HepG2 (cell line): Measurements from ENCODE around the gene KXD1. TPM values are rescaled to one million over a fixed set of nuclear protein-coding genes. Genes with fewer than 3 reads are reported as not detected.

Source experiments
- ATAC-seq: fragments of 200-7000 bp; cut with Tn5 transposase; 3 replicates; pipeline ENCODE4 v1.9.1; 2020; ENCODE audit warnings: mild to moderate bottlenecking, moderate library complexity
- BruUV-seq: library from RNA; stranded (reverse); fragments of 400-500 nt; replicated peaks from 2 replicates; lab custom pipeline; 2021; lab: Mats Ljungman, UMichigan
- CTCF ChIA-PET: fragments of 300-600 bp; formaldehyde crosslinking; extraction: SDS; loops from one replicate; lab custom pipeline; 2021; ENCODE audit warnings: low total read pairs, inconsistent platforms, low intra/inter-chr PET ratio; lab: Yijun Ruan, JAX
- POLR2A ChIA-PET: fragments of 350-600 bp; sonication (Branson Sonifier 250); formaldehyde crosslinking; loops from one replicate; lab custom pipeline; 2020; ENCODE audit warnings: antibody characterized with exemption, inconsistent platforms; lab: Yijun Ruan, JAX
- DNase-seq: peaks from one replicate; pipeline ENCODE4 v3.0.0-alpha.2; 2015; ENCODE audit warnings: low spot score
- FAIRE-seq: peaks from 3 replicates; lab custom pipeline; 2011; peaks lifted over from hg19 to GRCh38; lab: Jason Lieb, UNC
- H2AFZ ChIP-seq: one replicate; pipeline ENCODE4 v1.6.1; 2011; ENCODE audit warnings: low read length, inconsistent platforms
- H3K27ac ChIP-seq: fragments of 300-600 bp; 3 replicates; pipeline ENCODE4 v1.8.0; 2011; ENCODE audit warnings: mixed run types, mild to moderate bottlenecking, mixed read lengths, low read length, inconsistent platforms; ENCODE audit not compliant: insufficient read depth; ENCODE audit errors: extremely low read length
- H3K27me3 ChIP-seq, 2 experiments: fragments of 200-600 bp in 1 of 2; 2 replicates in 1 of 2; 3 replicates in 1 of 2; pipeline versions ENCODE4 v1.6.0 to v1.8.0; 2011; ENCODE audit warnings: low read length in 2 of 2, mild to moderate bottlenecking in 2 of 2, moderate library complexity in 2 of 2, inconsistent platforms in 1 of 2; ENCODE audit not compliant: insufficient read depth in 2 of 2, control insufficient read depth in 1 of 2
- H3K36me3 ChIP-seq, 2 experiments: fragments of 200-600 bp in 1 of 2; replicated peaks in 1 of 2; 2 replicates in 1 of 2; 3 replicates in 1 of 2; pipeline versions ENCODE4 v1.5.1 to v1.8.0; 2011; ENCODE audit warnings: low read length in 2 of 2, inconsistent platforms in 1 of 2; ENCODE audit not compliant: insufficient read depth in 2 of 2, control insufficient read depth in 1 of 2
- H3K4me1 ChIP-seq: 2 replicates; pipeline ENCODE4 v1.5.1; 2012; ENCODE audit warnings: low read length, inconsistent platforms; ENCODE audit not compliant: insufficient read depth
- H3K4me2 ChIP-seq: 2 replicates; pipeline ENCODE4 v1.6.0; 2011; ENCODE audit warnings: low read depth, low read length, inconsistent platforms
- H3K4me3 ChIP-seq, 3 experiments: fragments of 200-600 bp in 1 of 3; sonication (generic), shearing (Covaris generic) in 1 of 3; replicated peaks in 1 of 3; 2 replicates each; pipeline ENCODE4 v1.5.1; 2011 to 2016; ENCODE audit warnings: low read length in 3 of 3, inconsistent platforms in 2 of 3, low read depth in 2 of 3, mild to moderate bottlenecking in 2 of 3, control low read depth in 1 of 3, mixed read lengths in 1 of 3; ENCODE audit not compliant: insufficient read depth in 1 of 3
- H3K79me2 ChIP-seq: one replicate; pipeline ENCODE4 v1.6.1; 2011; ENCODE audit warnings: low read length, inconsistent platforms; ENCODE audit not compliant: insufficient read depth
- H3K9ac ChIP-seq: 2 replicates; pipeline ENCODE4 v1.6.0; 2011; ENCODE audit warnings: mild to moderate bottlenecking, low read depth, low read length, inconsistent platforms; ENCODE audit not compliant: insufficient read depth
- H3K9me3 ChIP-seq: 2 replicates; pipeline ENCODE4 v1.5.1; 2012; ENCODE audit warnings: mild to moderate bottlenecking, low read length
- H4K20me1 ChIP-seq: 2 replicates; pipeline ENCODE4 v1.6.0; 2011; ENCODE audit warnings: inconsistent platforms, mild to moderate bottlenecking, low read length, moderate library complexity; ENCODE audit not compliant: insufficient read depth
- ARID3A ChIP-seq: IDR thresholded peaks from 2 replicates; pipeline ENCODE4 v1.6.1; 2012; ENCODE audit warnings: low read depth, low read length, improper control_type of control experiment
- ELF4 ChIP-seq: sonication (generic); formaldehyde crosslinking; IDR thresholded peaks from 2 replicates; pipeline ENCODE4 v1.5.0; 2020; ENCODE audit warnings: missing genetic modification reagents, mild to moderate bottlenecking, moderate library complexity, borderline replicate concordance
- FLYWCH1 ChIP-seq: sonication (generic); formaldehyde crosslinking; IDR thresholded peaks from 2 replicates; pipeline ENCODE4 v1.8.1; 2023; ENCODE audit warnings: mild to moderate bottlenecking, missing genetic modification reagents
- FOXK1 ChIP-seq: sonication (generic); formaldehyde crosslinking; IDR thresholded peaks from 2 replicates; pipeline ENCODE4 v1.4.0; 2020; ENCODE audit warnings: low read depth, missing genetic modification reagents, borderline replicate concordance
- FOXO1 ChIP-seq: sonication (generic); formaldehyde crosslinking; IDR thresholded peaks from 2 replicates; pipeline ENCODE4 v1.4.0; 2020; ENCODE audit warnings: missing genetic modification reagents
- IKZF4 ChIP-seq: sonication (generic); formaldehyde crosslinking; IDR thresholded peaks from 2 replicates; pipeline ENCODE4 v1.5.1; 2020; ENCODE audit warnings: borderline replicate concordance, mild to moderate bottlenecking, low read depth, missing genetic modification reagents; ENCODE audit errors: not compliant biosample characterization
- MAX ChIP-seq: IDR thresholded peaks from 2 replicates; pipeline ENCODE4 v1.6.1; 2012; ENCODE audit warnings: inconsistent platforms
- NFE2 ChIP-seq: sonication (generic); formaldehyde crosslinking; IDR thresholded peaks from 2 replicates; pipeline ENCODE4 v1.4.0; 2020; ENCODE audit warnings: missing genetic modification reagents
- POLR2A ChIP-seq, 2 experiments: IDR thresholded peaks; 2 replicates each; pipeline ENCODE4 v1.6.1; 2011; ENCODE audit warnings: low read depth in 2 of 2, low read length in 2 of 2, mild to moderate bottlenecking in 1 of 2, moderate library complexity in 1 of 2; ENCODE audit not compliant: insufficient read depth in 1 of 2
- RBM39 ChIP-seq: fragments of 200-400 bp; formaldehyde crosslinking; IDR thresholded peaks from one replicate; pipeline ENCODE4 v1.6.1; 2018; ENCODE audit warnings: antibody characterized with exemption, mild to moderate bottlenecking, low read depth, low read length; ENCODE audit not compliant: poor library complexity, severe bottlenecking
- ZNF678 ChIP-seq: sonication (generic); formaldehyde crosslinking; IDR thresholded peaks from 2 replicates; pipeline ENCODE4 v1.4.0; 2020; ENCODE audit warnings: mild to moderate bottlenecking, missing genetic modification reagents
- WGBS: methylation state at CpG from one replicate; pipeline ENCODE4 v1.1.6; 2017; ENCODE audit warnings: low lambda C conversion rate; 5-methylcytosine and 5-hydroxymethylcytosine counted together
- in situ Hi-C: cut with HindIII; loops from 2 replicates; pipeline ENCODE4 v1.10.0; 2017; ENCODE audit warnings: low pct_unique_long_range_greater_than_20kb; ENCODE audit not compliant: extremely low pct_ligation_motif_present
- intact Hi-C: fragments of 100-400 bp; cut with micrococcal nuclease; formaldehyde crosslinking; loops from one replicate; pipeline ENCODE4 v1.10.0; 2022; ENCODE audit not compliant: unreplicated experiment
- polyA plus RNA-seq, 8 experiments: library from polyadenylated mRNA; depleted of rRNA in 3 of 8; stranded (reverse) in 7 of 8; unstranded in 1 of 8; fragments of >200 nt; fragmentation: Illumina TruSeq in 4 of 8; extraction: Trizol in 4 of 8; gene quantifications; 2 replicates each; pipeline versions ENCODE4 v1.2.1 to v1.2.3, GENCODE V29; 2011 to 2016; ENCODE audit warnings: low read depth in 4 of 8, missing spikeins in 1 of 8, mixed read lengths in 1 of 8; ENCODE audit not compliant: insufficient read depth in 1 of 8
- total RNA-seq, 5 experiments: library from RNA; depleted of rRNA; stranded (reverse); fragments of >200 nt; fragmentation: Illumina TruSeq; extraction: Trizol; gene quantifications; 2 replicates each; pipeline ENCODE4 v1.2.3, GENCODE V29; 2016; ENCODE audit warnings: low read depth in 1 of 5
- TF ChIP-seq, protein P1 (sequence below): sonication (generic); IDR thresholded peaks from 2 replicates; pipeline ENCODE4 v1.6.1; 2016; ENCODE audit warnings: low read depth, borderline replicate concordance

Gene KXD1
- total and polyA plus RNA-seq, 2 of the 13 experiments (the other 11 are each of a cell fraction or from before 2014, with no cell fraction given), result 44.6 to 143 TPM

DNA sequence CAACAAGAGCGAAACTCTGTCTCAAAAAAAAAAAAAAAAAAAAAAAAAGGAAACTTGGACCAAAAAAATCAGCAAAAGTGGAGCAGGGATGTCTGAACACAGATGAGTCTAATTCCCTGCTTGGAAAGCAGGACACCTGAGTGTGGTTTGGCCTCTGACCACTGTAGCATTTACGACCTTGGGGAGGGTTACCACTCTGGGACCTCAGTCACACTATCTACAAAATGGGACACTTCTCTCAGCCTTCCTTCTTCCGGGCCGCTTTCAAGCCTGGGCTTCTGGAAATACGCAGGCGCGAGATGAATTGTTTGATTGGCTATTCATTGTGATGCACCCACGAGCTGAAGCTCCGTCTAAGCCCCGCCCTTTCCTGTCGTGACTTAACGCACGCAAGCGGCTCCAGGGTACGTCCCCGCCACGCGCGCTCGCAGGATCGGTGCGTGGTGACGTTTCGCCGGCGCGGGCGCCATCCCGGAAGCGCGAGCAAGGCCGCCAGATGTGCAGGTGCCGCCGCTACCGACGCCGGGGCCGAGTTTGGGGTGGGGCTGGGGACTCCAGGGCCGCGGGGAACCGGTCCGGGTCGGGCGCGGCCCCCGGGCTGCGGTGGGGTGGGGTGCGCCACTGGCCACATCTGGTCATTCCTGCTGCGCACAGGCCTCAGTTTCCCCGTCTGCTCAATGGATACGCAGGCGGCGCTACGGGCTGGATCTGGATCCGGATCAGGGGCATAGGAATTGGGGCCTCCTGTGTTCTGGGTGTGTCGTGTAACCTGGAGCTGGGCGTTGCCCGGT is at the start of gene KXD1 (continued):
- TF ChIP-seq POLR2A (IDR thresholded peaks at IDR 0.05; ENCODE audit: insufficient read depth in 1 of 2, low read depth in 2 of 2, low read length in 2 of 2) (peak in 1 of 2 experiments; percentile 62; a peak in 2 of 4 replicates), RBM39 (peak; percentile 72), ZNF678 (no peak), MAX (peak; percentile 90), NFE2 (no peak), ARID3A (0 out of 2 replicates have a peak, but pooled peaks have one; percentile 34), FOXO1 (CRISPR knock-in tag) (no peak; the same call in 1 of the 2 replicates), ELF4 (no peak), IKZF4 (CRISPR knock-in tag) (peak; percentile 63), FLYWCH1 (CRISPR knock-in tag) (no peak)

DNA sequence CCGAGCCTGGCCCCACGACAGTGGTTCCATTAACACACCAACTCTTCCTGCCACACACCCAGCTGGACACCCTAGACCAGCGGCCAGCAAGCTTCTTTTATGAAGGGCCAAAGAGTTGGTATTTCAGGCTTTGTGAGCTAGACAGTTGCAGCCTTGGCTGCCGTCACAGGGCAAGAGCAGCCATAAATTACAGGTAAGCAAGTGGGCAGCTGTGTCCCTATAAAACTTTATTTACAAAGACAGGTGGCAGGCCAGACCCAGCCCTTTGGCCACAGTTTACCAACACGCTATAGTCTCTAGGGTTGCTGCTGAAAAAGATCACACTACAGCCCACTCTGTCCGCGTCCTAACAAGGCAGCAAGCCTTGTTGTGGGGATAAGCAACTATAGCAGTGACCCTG is 49.1 kb upstream of the KXD1 start:
- Histone ChIP-seq H3K4me3 (no peak overlapping the region), H3K4me2 (peak overlapping the region; percentile 26; the same call in 1 of the 2 replicates), H2AFZ (no peak overlapping the region), H3K79me2 (peaks cover 92% of the 10 kb centered on the region), H3K27ac (peak overlapping the region; percentile 51), H4K20me1 (peaks cover 70% of the 10 kb centered on the region), H3K9me3 (no peaks in the 10 kb centered on the region), H3K4me1 (peaks cover 97% of the 10 kb centered on the region), H3K27me3 (no peaks in the 10 kb centered on the region), H3K36me3 (no peaks in the 10 kb centered on the region; a peak in 1 of 5 replicates), H3K9ac (0 out of 2 replicates have a peak overlapping the region, but pooled peaks have one; percentile 10)
- 82% methylated on average over 7 of the region's 7 CpGs for WGBS
- in situ Hi-C loops (no loop called here), intact Hi-C loops (loop anchor here (5.0 kb wide), 1 partner anchor 41 kb away; no protein-coding TSS in a partner anchor)
- CTCF ChIA-PET, result no interaction called here
- no peak for DNase-seq
- BruUV-seq, result no TSS peak
- FAIRE-seq, result no peak
- ATAC-seq, result no peak
- POLR2A ChIA-PET, result interaction anchor here (2.1 kb wide), 1 partner anchor 12 kb away, joined by 16 read pairs; the partner anchor contains the start of gene ELL
- TF ChIP-seq, protein P1, sequence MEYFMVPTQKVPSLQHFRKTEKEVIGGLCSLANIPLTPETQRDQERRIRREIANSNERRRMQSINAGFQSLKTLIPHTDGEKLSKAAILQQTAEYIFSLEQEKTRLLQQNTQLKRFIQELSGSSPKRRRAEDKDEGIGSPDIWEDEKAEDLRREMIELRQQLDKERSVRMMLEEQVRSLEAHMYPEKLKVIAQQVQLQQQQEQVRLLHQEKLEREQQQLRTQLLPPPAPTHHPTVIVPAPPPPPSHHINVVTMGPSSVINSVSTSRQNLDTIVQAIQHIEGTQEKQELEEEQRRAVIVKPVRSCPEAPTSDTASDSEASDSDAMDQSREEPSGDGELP, result no peak
- no peak for TF ChIP-seq FOXK1
